ENCODE measurements around the gene ZNF618.

GRCh38 chr9:113969343-113969742 is 93.2 kb downstream of the ZNF618 start:
- TF ChIP-seq, protein P1, sequence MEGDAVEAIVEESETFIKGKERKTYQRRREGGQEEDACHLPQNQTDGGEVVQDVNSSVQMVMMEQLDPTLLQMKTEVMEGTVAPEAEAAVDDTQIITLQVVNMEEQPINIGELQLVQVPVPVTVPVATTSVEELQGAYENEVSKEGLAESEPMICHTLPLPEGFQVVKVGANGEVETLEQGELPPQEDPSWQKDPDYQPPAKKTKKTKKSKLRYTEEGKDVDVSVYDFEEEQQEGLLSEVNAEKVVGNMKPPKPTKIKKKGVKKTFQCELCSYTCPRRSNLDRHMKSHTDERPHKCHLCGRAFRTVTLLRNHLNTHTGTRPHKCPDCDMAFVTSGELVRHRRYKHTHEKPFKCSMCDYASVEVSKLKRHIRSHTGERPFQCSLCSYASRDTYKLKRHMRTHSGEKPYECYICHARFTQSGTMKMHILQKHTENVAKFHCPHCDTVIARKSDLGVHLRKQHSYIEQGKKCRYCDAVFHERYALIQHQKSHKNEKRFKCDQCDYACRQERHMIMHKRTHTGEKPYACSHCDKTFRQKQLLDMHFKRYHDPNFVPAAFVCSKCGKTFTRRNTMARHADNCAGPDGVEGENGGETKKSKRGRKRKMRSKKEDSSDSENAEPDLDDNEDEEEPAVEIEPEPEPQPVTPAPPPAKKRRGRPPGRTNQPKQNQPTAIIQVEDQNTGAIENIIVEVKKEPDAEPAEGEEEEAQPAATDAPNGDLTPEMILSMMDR (optimal IDR thresholded peaks at IDR 0.05 in 1 of 3, IDR thresholded peaks at IDR 0.05 in 1 of 3, conservative IDR thresholded peaks at IDR 0.05 in 1 of 3; ENCODE audit: extremely low read depth in 1 of 3, insufficient read depth in 2 of 3, low read length in 3 of 3), result no peak
- no peak for TF ChIP-seq EZH2 (IDR thresholded peaks at IDR 0.05; ENCODE audit: low read length)
